Esophagus squamous epithelium (tissue), 5 donors: ENCODE results near the gene AVPR1B. TPM values are rescaled to one million over a fixed set of nuclear protein-coding genes. Genes with fewer than 3 reads are reported as not detected.

ENCODE experiments used
- DNase-seq: peaks from one replicate; lab custom pipeline; 2025; lab: John Stamatoyannopoulos, UW
- H3K27ac ChIP-seq, 4 donors: fragments of 200-600 bp; sonication (generic); one replicate each; pipeline ENCODE4 v1.5.1; 2016 to 2019; ENCODE audit warnings: mild to moderate bottlenecking in 1 of 4
- H3K27me3 ChIP-seq, 4 donors: fragments of 200-600 bp; sonication (generic); 1 replicate in 3 of 4; 2 replicates in 1 of 4; pipeline versions ENCODE4 v1.5.1 to v1.6.0; 2017 to 2021; ENCODE audit warnings: antibody characterized with exemption in 1 of 4
- H3K36me3 ChIP-seq, 3 donors: fragments of 200-600 bp; sonication (generic); one replicate each; pipeline ENCODE4 v1.5.1; 2016 to 2019
- H3K4me1 ChIP-seq, 3 donors: fragments of 200-600 bp; sonication (generic); one replicate each; pipeline ENCODE4 v1.5.1; 2017 to 2019
- H3K4me3 ChIP-seq, 4 donors: fragments of 200-600 bp; sonication (generic); 1 replicate in 3 of 4; 2 replicates in 1 of 4; pipeline ENCODE4 v1.5.1; 2016 to 2019; ENCODE audit warnings: mild to moderate bottlenecking in 2 of 4, moderate library complexity in 1 of 4
- H3K9me3 ChIP-seq, 3 donors: fragments of 200-600 bp; sonication (generic); one replicate each; pipeline ENCODE4 v1.5.1; 2016 to 2019
- POLR2A ChIP-seq, 4 donors: fragments of 450-650 bp; IDR thresholded peaks; one replicate each; pipeline ENCODE4 v1.6.1; 2017; ENCODE audit warnings: antibody characterized with exemption in 4 of 4, mild to moderate bottlenecking in 4 of 4, moderate library complexity in 3 of 4
- WGBS, 2 donors: methylation state at CpG; one replicate each; pipeline ENCODE4 v1.1.5; 2018; 5-methylcytosine and 5-hydroxymethylcytosine counted together
- intact Hi-C: fragments of 100-400 bp; cut with DNase I; formaldehyde crosslinking; loops from one replicate; pipeline ENCODE4 v1.15.0; 2022
- total RNA-seq, 4 donors: library from RNA; depleted of rRNA; stranded (reverse); fragments of >200 nt; gene quantifications; one replicate each; pipeline ENCODE4 v1.1.0, GENCODE V29; 2016
- TF ChIP-seq, protein P1 (sequence below), 6 experiments: fragments of 450-650 bp in 4 of 6; fragments of 200-600 bp in 2 of 6; sonication (generic) in 2 of 6; IDR thresholded peaks; one replicate each; pipeline ENCODE4 v1.5.1; 2016 to 2019; ENCODE audit warnings: antibody characterized with exemption in 6 of 6, mild to moderate bottlenecking in 4 of 6, moderate library complexity in 4 of 6
- donor health status: DM: yes; HTN: yes; CAD: no.

The AVPR1B gene
- total RNA-seq, 4 donors from 2014 or later: not detected

DNA sequence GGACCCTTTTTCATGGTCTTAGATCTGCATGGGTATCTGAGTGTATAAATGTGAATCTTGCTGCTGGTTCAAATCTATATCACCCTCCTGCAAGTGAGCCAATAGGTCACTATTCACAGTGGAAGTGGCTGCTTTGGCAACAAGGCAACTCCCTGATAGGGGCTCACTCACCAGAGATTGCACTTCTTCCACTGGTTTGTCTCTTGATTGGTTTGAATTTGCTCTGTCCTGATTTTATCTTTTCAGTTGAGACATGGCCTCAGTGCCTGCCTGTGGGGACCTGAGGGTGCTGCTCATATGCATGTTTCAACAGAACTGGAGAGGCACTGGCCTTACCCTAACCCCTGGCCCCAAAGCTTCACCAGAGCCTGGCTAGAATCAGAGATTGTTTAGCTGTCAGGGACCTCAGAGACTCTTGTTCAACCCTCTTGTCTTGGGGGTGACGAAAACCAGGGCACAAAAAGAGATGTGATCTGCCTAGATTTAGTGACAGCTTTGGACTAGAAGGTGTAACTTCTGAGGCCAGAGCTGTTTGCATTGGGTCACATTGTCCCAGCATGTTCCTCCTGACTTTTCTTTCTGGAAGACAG is 16.9 kb downstream of the AVPR1B start:
- no CpG with 5 or more reads among the region's 1 CpG for WGBS, 2 donors
- H3K4me3 ChIP-seq: no peak overlapping the region
- intact Hi-C loops: loop anchor here (10.0 kb wide), 1 partner anchor 76 kb away; the partner anchor contains the start of gene CTSE

DNA sequence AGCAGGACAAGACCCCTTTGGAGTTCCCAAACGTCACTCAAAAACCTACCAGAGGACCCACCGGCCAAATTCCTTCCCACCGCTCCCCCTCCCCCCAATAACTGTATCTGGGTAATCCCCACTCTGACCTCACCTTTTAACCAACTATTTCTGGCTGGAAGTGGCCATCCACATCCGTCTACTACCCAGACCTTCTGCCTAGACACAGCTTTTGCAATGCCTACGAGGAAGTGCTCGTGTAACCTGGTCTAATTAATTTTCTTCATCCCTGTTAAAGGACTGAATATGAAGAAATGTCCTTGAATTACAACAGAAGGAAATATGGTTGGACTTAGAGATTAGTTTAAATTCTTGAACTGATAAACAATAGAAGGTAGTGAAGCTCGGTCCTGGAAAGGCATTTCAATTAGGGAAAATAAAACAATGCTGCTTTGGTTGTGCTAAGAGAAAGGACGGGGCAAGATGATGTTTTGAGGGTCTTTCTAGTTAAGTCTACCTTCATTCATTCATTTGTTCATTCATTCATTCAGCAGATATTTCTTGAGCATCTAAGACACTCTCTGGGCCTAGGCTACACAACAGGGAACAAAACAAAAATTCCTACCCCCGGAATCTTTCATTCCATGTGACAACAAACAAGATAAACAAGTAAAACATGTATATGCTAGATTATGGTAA is 18.8 kb downstream of the AVPR1B start:
- intact Hi-C loops: no loop called here
- 82 to 84% methylated on average over 9 of the region's 9 CpGs for WGBS, 2 donors

More for the DNA sequence above, 16.9 kb downstream of the AVPR1B start:
- Histone ChIP-seq H3K4me1 (no peaks in the 10 kb centered on the region), H3K27ac (no peak overlapping the region), H3K27me3 (peaks cover 0 to 8% (median 0%) of the 10 kb centered on the region in 4 donors), H3K36me3 (no peaks in the 10 kb centered on the region), H3K9me3 (no peaks in the 10 kb centered on the region)
- TF ChIP-seq, protein P1, sequence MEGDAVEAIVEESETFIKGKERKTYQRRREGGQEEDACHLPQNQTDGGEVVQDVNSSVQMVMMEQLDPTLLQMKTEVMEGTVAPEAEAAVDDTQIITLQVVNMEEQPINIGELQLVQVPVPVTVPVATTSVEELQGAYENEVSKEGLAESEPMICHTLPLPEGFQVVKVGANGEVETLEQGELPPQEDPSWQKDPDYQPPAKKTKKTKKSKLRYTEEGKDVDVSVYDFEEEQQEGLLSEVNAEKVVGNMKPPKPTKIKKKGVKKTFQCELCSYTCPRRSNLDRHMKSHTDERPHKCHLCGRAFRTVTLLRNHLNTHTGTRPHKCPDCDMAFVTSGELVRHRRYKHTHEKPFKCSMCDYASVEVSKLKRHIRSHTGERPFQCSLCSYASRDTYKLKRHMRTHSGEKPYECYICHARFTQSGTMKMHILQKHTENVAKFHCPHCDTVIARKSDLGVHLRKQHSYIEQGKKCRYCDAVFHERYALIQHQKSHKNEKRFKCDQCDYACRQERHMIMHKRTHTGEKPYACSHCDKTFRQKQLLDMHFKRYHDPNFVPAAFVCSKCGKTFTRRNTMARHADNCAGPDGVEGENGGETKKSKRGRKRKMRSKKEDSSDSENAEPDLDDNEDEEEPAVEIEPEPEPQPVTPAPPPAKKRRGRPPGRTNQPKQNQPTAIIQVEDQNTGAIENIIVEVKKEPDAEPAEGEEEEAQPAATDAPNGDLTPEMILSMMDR (IDR thresholded peaks at IDR 0.05): no peak
- TF ChIP-seq POLR2A (IDR thresholded peaks at IDR 0.05): no peak
- DNase-seq: no peak

DNA sequence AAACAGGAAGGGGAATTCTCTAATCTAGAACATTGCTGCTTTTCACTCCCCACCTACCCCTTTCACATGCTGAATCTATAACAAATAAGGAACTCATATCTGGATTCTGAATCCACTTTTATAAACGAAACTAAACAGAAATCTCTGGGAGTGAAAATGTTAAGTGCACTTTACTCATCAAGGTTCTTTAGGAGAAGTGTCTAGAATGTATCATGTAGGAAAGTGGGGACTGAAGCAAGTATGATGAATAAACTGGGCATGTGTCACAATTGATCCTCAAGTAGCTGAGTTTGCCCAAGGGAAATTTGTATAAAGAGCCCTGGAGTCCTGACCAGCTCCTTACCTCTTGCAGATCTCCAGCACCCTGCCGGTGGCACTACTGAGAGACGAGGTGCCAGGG is 19.8 kb downstream of the AVPR1B start:
- TF ChIP-seq, protein P1 (IDR thresholded peaks at IDR 0.05): no peak
- no peak for TF ChIP-seq POLR2A (IDR thresholded peaks at IDR 0.05)
- H3K9me3 ChIP-seq: no peaks in the 10 kb centered on the region
- peaks cover 0 to 11% (median 0%) of the 10 kb centered on the region in 4 donors for H3K27me3 ChIP-seq
- no peaks in the 10 kb centered on the region for H3K36me3 ChIP-seq
- no peak for DNase-seq
- 66 to 79% methylated on average over 3 of the region's 3 CpGs for WGBS, 2 donors
- H3K4me1 ChIP-seq: no peaks in the 10 kb centered on the region
- intact Hi-C loops: no loop called here
- H3K4me3 ChIP-seq: no peak overlapping the region
- H3K27ac ChIP-seq: no peak overlapping the region

More for the DNA sequence above, 18.8 kb downstream of the AVPR1B start:
- no peaks in the 10 kb centered on the region for H3K36me3 ChIP-seq
- H3K9me3 ChIP-seq: no peaks in the 10 kb centered on the region
- no peaks in the 10 kb centered on the region for H3K4me1 ChIP-seq
- peaks cover 0 to 9% (median 0%) of the 10 kb centered on the region in 4 donors for H3K27me3 ChIP-seq
- no peak overlapping the region for H3K27ac ChIP-seq
- DNase-seq: no peak
- TF ChIP-seq POLR2A (IDR thresholded peaks at IDR 0.05): no peak
- TF ChIP-seq, protein P1 (IDR thresholded peaks at IDR 0.05): no peak
- H3K4me3 ChIP-seq: no peak overlapping the region

DNA sequence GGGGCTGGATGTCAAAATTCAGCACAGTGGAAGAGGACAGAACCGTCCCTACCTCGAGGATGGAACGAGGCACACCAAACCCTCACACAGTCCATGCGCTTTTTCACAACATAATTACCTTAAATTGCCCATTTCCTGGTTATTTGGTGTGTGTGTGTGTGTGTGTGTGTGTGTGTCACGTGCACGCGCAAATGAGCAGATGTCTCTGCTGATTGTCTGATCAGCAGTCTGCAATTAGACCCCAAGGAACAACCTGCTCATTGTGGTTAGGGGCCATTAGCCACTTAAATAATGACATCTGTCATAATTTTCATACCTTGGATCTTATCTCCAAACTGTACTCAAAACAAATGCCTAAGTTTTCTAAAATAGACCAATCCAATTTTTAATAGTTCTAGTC is 23.2 kb downstream of the AVPR1B start:
- H3K27ac ChIP-seq: no peak overlapping the region
- DNase-seq: no peak
- peaks cover 0 to 4% (median 0%) of the 10 kb centered on the region in 4 donors for H3K27me3 ChIP-seq
- WGBS, 2 donors: 60 to 91% methylated on average over 4 to 6 of the region's 7 CpGs
- no peaks in the 10 kb centered on the region for H3K4me1 ChIP-seq
- intact Hi-C loops: no loop called here
- TF ChIP-seq, protein P1 (IDR thresholded peaks at IDR 0.05): no peak
- TF ChIP-seq POLR2A (IDR thresholded peaks at IDR 0.05): no peak
- H3K9me3 ChIP-seq: no peaks in the 10 kb centered on the region
- H3K36me3 ChIP-seq: no peaks in the 10 kb centered on the region
- H3K4me3 ChIP-seq: no peak overlapping the region

DNA sequence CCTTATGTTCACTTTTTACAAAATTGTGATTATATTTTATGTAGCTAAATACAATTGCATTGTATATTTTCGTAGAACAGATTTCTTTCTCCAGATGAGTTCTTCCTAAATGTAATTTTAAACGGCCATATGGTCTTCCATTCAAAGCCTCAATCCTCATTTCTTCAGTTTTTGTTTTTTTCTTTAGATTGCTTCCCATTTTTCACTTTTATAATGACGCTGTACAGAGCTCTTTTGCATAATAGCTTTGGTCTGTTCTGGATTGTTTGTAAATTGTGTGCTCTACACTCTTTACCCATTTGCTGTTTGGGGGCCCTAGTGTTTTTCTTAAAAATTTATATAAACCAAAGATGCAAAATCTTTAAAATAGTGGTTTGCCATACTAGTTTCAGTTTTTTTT is 27.8 kb downstream of the AVPR1B start:
- no peak overlapping the region for H3K27ac ChIP-seq
- intact Hi-C loops: no loop called here
- no peaks in the 10 kb centered on the region for H3K4me1 ChIP-seq
- peaks cover 0 to 4% (median 0%) of the 10 kb centered on the region in 4 donors for H3K27me3 ChIP-seq
- WGBS, 2 donors: 63 to 70% methylated on average over 3 of the region's 3 CpGs
- H3K36me3 ChIP-seq: no peaks in the 10 kb centered on the region
- H3K9me3 ChIP-seq: no peaks in the 10 kb centered on the region
- no peak overlapping the region for H3K4me3 ChIP-seq
- no peak for DNase-seq
- TF ChIP-seq, protein P1 (IDR thresholded peaks at IDR 0.05): no peak
- TF ChIP-seq POLR2A (IDR thresholded peaks at IDR 0.05): no peak
